HepG2 (cell line): ENCODE results near the gene CEP131. TPM values are rescaled to one million over a fixed set of nuclear protein-coding genes. Genes with fewer than 3 reads are reported as not detected.

Experiments used
- ATF4 ChIP-seq, 2 experiments: fragments of 450-650 bp in 1 of 2; sonication (generic) in 1 of 2; formaldehyde crosslinking; IDR thresholded peaks; 2 replicates each; pipeline versions ENCODE4 v1.5.0 to v1.8.0; 2020 to 2022; ENCODE audit warnings: mild to moderate bottlenecking in 1 of 2, missing genetic modification reagents in 1 of 2
- FOSL2 ChIP-seq: sonication (generic); formaldehyde crosslinking; IDR thresholded peaks from 2 replicates; pipeline ENCODE4 v1.4.0; 2020; ENCODE audit warnings: missing genetic modification reagents
- FOXA1 ChIP-seq, 2 experiments: fragments of 450-650 bp in 1 of 2; sonication (generic) in 1 of 2; formaldehyde crosslinking in 1 of 2; IDR thresholded peaks; 2 replicates each; pipeline versions ENCODE4 v1.4.0 to v1.6.1; 2016 to 2020; ENCODE audit warnings: missing genetic modification reagents in 1 of 2
- FOXJ3 ChIP-seq: sonication (generic); formaldehyde crosslinking; IDR thresholded peaks from 2 replicates; pipeline ENCODE4 v1.4.0; 2020; ENCODE audit warnings: missing genetic modification reagents, mild to moderate bottlenecking, borderline replicate concordance
- GABPB1 ChIP-seq: IDR thresholded peaks from 2 replicates; pipeline ENCODE4 v1.6.1; 2016; ENCODE audit warnings: mild to moderate bottlenecking, missing genetic modification reagents, moderate library complexity, missing compliant biosample characterization
- HOXA9 ChIP-seq: sonication (generic); formaldehyde crosslinking; IDR thresholded peaks from 2 replicates; pipeline ENCODE4 v1.8.1; 2022; ENCODE audit warnings: missing genetic modification reagents, mild to moderate bottlenecking, moderate library complexity, borderline replicate concordance
- HOXD1 ChIP-seq: sonication (generic); formaldehyde crosslinking; IDR thresholded peaks from 2 replicates; pipeline ENCODE4 v1.5.0; 2020; ENCODE audit warnings: missing genetic modification reagents
- POGK ChIP-seq: sonication (generic); formaldehyde crosslinking; conservative IDR thresholded peaks from 2 replicates; pipeline ENCODE4 v1.8.0; 2022; ENCODE audit warnings: mild to moderate bottlenecking, moderate library complexity, missing genetic modification reagents
- PRPF4 ChIP-seq: fragments of 200-400 bp; formaldehyde crosslinking; IDR thresholded peaks from 2 replicates; pipeline ENCODE4 v1.6.1; 2016; ENCODE audit warnings: low read length, low read depth; ENCODE audit not compliant: poor library complexity, severe bottlenecking
- RBFOX2 ChIP-seq: fragments of 200-400 bp; formaldehyde crosslinking; IDR thresholded peaks from 2 replicates; pipeline ENCODE4 v1.6.1; 2017; ENCODE audit warnings: low read depth, mild to moderate bottlenecking, low read length
- SRSF9 ChIP-seq: fragments of 200-400 bp; formaldehyde crosslinking; IDR thresholded peaks from 2 replicates; pipeline ENCODE4 v1.6.1; 2018; ENCODE audit warnings: borderline replicate concordance, mild to moderate bottlenecking, low read depth, low read length; ENCODE audit not compliant: insufficient read depth, poor library complexity, severe bottlenecking
- ZBTB26 ChIP-seq: IDR thresholded peaks from 2 replicates; pipeline ENCODE4 v1.6.1; 2016; ENCODE audit warnings: missing compliant biosample characterization, missing genetic modification reagents, borderline replicate concordance
- ZFX ChIP-seq: sonication (generic); formaldehyde crosslinking; IDR thresholded peaks from 2 replicates; pipeline ENCODE4 v1.4.0; 2020; ENCODE audit warnings: mild to moderate bottlenecking, low read depth, missing genetic modification reagents, moderate library complexity
- ZNF280D ChIP-seq: sonication (generic); formaldehyde crosslinking; IDR thresholded peaks from 2 replicates; pipeline ENCODE4 v1.5.1; 2020; ENCODE audit warnings: mild to moderate bottlenecking, missing genetic modification reagents
- ZNF317 ChIP-seq: sonication (generic); formaldehyde crosslinking; IDR thresholded peaks from 2 replicates; pipeline ENCODE4 v1.5.0; 2020; ENCODE audit warnings: mild to moderate bottlenecking, missing genetic modification reagents
- ZNF460 ChIP-seq: sonication (generic); formaldehyde crosslinking; IDR thresholded peaks from 2 replicates; pipeline ENCODE4 v1.5.1; 2020; ENCODE audit warnings: missing genetic modification reagents, mild to moderate bottlenecking, borderline replicate concordance
- ZNF766 ChIP-seq: sonication (generic); formaldehyde crosslinking; IDR thresholded peaks from 2 replicates; pipeline ENCODE4 v1.5.0; 2020; ENCODE audit warnings: missing genetic modification reagents, borderline replicate concordance
- ZSCAN31 ChIP-seq: sonication (generic); formaldehyde crosslinking; IDR thresholded peaks from 2 replicates; pipeline ENCODE4 v1.5.0; 2020; ENCODE audit warnings: low read depth, mild to moderate bottlenecking, missing genetic modification reagents
- polyA plus RNA-seq, 8 experiments: library from polyadenylated mRNA; depleted of rRNA in 3 of 8; stranded (reverse) in 7 of 8; unstranded in 1 of 8; fragments of >200 nt; fragmentation: Illumina TruSeq in 4 of 8; extraction: Trizol in 4 of 8; gene quantifications; 2 replicates each; pipeline versions ENCODE4 v1.2.1 to v1.2.3, GENCODE V29; 2011 to 2016; ENCODE audit warnings: low read depth in 4 of 8, missing spikeins in 1 of 8, mixed read lengths in 1 of 8; ENCODE audit not compliant: insufficient read depth in 1 of 8
- total RNA-seq, 5 experiments: library from RNA; depleted of rRNA; stranded (reverse); fragments of >200 nt; fragmentation: Illumina TruSeq; extraction: Trizol; gene quantifications; 2 replicates each; pipeline ENCODE4 v1.2.3, GENCODE V29; 2016; ENCODE audit warnings: low read depth in 1 of 5

Gene CEP131
- total and polyA plus RNA-seq, 2 of the 13 experiments (the other 11 are each of a cell fraction or from before 2014, with no cell fraction given) = 5.0 to 16.8 TPM

GRCh38 chr17:81164371-81165245, 58.2 kb downstream of the CEP131 start (continued):
- TF ChIP-seq ZNF317 (CRISPR knock-in tag) = peak; percentile 55; the same call in 1 of the 2 replicates
- TF ChIP-seq GABPB1 (CRISPR knock-in tag) = 0 out of 2 replicates have a peak, but pooled peaks have one; percentile 44
- no peak for TF ChIP-seq ZNF766 (CRISPR knock-in tag)
- 0 out of 2 replicates have a peak, but pooled peaks have one; percentile 4 for TF ChIP-seq FOXJ3 (CRISPR knock-in tag)
- TF ChIP-seq ATF4 (CRISPR knock-in tag; IDR thresholded peaks at IDR 0.05) = no peak
- TF ChIP-seq HOXA9 (CRISPR knock-in tag) = no peak
- TF ChIP-seq ZNF460 (CRISPR knock-in tag) = no peak
- TF ChIP-seq FOSL2 (CRISPR knock-in tag) = 0 out of 2 replicates have a peak, but pooled peaks have one; percentile 5
- no peak for TF ChIP-seq POGK (CRISPR knock-in tag)
- TF ChIP-seq ZSCAN31 = 0 out of 2 replicates have a peak, but pooled peaks have one; percentile 50
- TF ChIP-seq RBFOX2 = 0 out of 2 replicates have a peak, but pooled peaks have one; percentile 4
- TF ChIP-seq SRSF9 = no peak
- no peak for TF ChIP-seq ZNF280D (CRISPR knock-in tag)
- TF ChIP-seq PRPF4 = no peak
- TF ChIP-seq ZFX (CRISPR knock-in tag) = peak; percentile 54; the same call in 1 of the 2 replicates
- TF ChIP-seq FOXA1 (IDR thresholded peaks at IDR 0.05) = no peak
- peak; percentile 58; the same call in 1 of the 2 replicates for TF ChIP-seq FOXA1 (CRISPR knock-in tag; IDR thresholded peaks at IDR 0.05)
- peak; percentile 23; the same call in 1 of the 2 replicates for TF ChIP-seq ZBTB26 (CRISPR knock-in tag)
- no peak for TF ChIP-seq HOXD1 (CRISPR knock-in tag)
